Endothelial cell (in vitro differentiated cells): ENCODE data around the gene SPOCK3. TPM values are rescaled to one million over a fixed set of nuclear protein-coding genes. Genes with fewer than 3 reads are reported as not detected.

Experiments
- DNase-seq: peaks from one replicate; pipeline ENCODE4 v3.0.0; 2021; ENCODE audit warnings: low spot score
- H3K27ac Mint-ChIP-seq: one replicate; pipeline ENCODE4 v1.8.0; 2021; ENCODE audit warnings: mixed read lengths, inconsistent platforms; ENCODE audit not compliant: unreplicated experiment
- H3K27me3 Mint-ChIP-seq: one replicate; pipeline ENCODE4 v1.8.0; 2021; ENCODE audit warnings: mild to moderate bottlenecking, moderate library complexity, mixed read lengths, inconsistent platforms; ENCODE audit not compliant: unreplicated experiment
- H3K36me3 Mint-ChIP-seq: one replicate; pipeline ENCODE4 v1.8.0; 2021; ENCODE audit warnings: mild to moderate bottlenecking, low read depth, mixed read lengths, inconsistent platforms; ENCODE audit not compliant: unreplicated experiment
- H3K4me1 Mint-ChIP-seq: one replicate; pipeline ENCODE4 v1.8.0; 2021; ENCODE audit warnings: mild to moderate bottlenecking, mixed read lengths, inconsistent platforms; ENCODE audit not compliant: unreplicated experiment
- H3K4me3 Mint-ChIP-seq: one replicate; pipeline ENCODE4 v1.8.0; 2021; ENCODE audit warnings: mild to moderate bottlenecking, mixed read lengths, inconsistent platforms; ENCODE audit not compliant: unreplicated experiment
- H3K9me3 Mint-ChIP-seq: one replicate; pipeline ENCODE4 v1.8.0; 2021; ENCODE audit warnings: mixed read lengths, inconsistent platforms; ENCODE audit not compliant: unreplicated experiment
- total RNA-seq: library from RNA; stranded (reverse); fragmentation: NEBNext Ultra II Directional; extraction: Animal tissue kit (Norgen Biotek cat#: 25700); gene quantifications from one replicate; pipeline ENCODE4 v1.2.1, GENCODE V29; 2021; ENCODE audit not compliant: unreplicated experiment
- TF ChIP-seq, protein P1 (sequence below): fragments of 200-600 bp; sonication (generic); IDR thresholded peaks from one replicate; pipeline ENCODE4 v1.5.0; 2021; ENCODE audit warnings: antibody characterized with exemption; ENCODE audit not compliant: unreplicated experiment

SPOCK3 gene
- total RNA-seq, 1 donor from 2014 or later: 1.9 TPM

DNA sequence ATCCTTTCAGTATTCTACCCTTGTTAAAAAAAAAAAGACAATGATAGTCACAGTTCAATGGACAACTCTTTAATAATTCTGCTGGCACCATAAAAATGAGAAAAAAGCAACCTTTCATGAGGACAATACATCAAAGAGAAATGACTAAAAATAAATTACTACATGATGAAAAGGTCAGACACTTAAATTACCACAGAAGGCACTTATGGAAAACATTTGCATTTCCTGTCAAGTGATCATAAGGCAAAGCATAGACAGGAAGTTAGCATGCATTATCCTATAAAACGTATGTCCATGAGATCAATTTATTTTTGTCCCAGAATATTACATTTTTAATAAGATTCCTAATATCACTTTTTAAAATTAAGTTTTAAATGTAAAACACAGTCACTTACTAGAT, 303.8 kb downstream of the SPOCK3 start:
- Mint-ChIP-seq H3K9me3 (no peaks in the 10 kb centered on the region), H3K4me3 (no peak overlapping the region), H3K27ac (no peak overlapping the region), H3K36me3 (no peaks in the 10 kb centered on the region), H3K4me1 (no peaks in the 10 kb centered on the region), H3K27me3 (no peaks in the 10 kb centered on the region)
- DNase-seq: no peak
- TF ChIP-seq, protein P1, sequence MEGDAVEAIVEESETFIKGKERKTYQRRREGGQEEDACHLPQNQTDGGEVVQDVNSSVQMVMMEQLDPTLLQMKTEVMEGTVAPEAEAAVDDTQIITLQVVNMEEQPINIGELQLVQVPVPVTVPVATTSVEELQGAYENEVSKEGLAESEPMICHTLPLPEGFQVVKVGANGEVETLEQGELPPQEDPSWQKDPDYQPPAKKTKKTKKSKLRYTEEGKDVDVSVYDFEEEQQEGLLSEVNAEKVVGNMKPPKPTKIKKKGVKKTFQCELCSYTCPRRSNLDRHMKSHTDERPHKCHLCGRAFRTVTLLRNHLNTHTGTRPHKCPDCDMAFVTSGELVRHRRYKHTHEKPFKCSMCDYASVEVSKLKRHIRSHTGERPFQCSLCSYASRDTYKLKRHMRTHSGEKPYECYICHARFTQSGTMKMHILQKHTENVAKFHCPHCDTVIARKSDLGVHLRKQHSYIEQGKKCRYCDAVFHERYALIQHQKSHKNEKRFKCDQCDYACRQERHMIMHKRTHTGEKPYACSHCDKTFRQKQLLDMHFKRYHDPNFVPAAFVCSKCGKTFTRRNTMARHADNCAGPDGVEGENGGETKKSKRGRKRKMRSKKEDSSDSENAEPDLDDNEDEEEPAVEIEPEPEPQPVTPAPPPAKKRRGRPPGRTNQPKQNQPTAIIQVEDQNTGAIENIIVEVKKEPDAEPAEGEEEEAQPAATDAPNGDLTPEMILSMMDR: no peak

DNA sequence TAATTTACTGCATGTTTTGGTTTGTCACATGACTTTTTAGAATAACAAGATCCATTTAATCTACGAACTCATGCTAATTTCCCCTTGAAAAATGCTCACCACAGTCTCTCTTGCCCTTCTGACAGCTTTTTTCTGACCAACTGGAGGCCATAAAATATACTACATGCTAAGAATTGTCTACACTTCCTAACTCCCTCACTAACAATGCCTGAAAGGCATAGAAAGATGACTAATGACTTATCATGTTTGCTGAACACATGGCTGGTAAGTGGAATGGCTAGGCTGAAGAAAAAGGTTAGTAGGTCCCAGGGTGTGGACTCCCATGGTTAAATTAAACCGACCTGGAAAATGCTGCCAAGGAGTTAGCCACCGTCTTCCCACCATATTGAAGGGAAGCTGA, 309.9 kb downstream of the SPOCK3 start:
- no peaks in the 10 kb centered on the region for H3K4me1 Mint-ChIP-seq
- no peaks in the 10 kb centered on the region for H3K9me3 Mint-ChIP-seq
- DNase-seq: no peak
- no peaks in the 10 kb centered on the region for H3K36me3 Mint-ChIP-seq
- H3K27ac Mint-ChIP-seq: no peak overlapping the region
- no peak overlapping the region for H3K4me3 Mint-ChIP-seq
- TF ChIP-seq, protein P1: no peak
- H3K27me3 Mint-ChIP-seq: peaks cover 2% of the 10 kb centered on the region

DNA sequence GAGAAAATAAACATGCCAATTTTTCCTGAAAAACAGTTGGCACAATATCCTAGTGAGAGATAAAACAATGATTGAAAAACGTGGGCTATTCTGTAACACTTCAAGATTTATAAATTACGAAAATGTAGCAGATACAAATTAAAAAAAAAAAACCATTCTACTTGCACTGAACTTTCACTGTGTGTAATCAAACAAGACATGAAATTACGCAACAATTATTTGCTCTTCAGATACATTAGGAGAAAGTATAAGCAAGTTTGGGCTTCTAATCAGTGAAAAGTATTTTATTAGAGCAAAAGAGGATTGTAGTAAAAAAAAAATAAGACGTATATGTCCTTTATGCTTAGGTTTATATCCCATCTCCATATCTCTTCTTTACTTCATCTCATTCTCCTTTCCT, 320.4 kb downstream of the SPOCK3 start:
- Mint-ChIP-seq H3K4me1 (peaks cover 2% of the 10 kb centered on the region), H3K9me3 (no peaks in the 10 kb centered on the region), H3K36me3 (no peaks in the 10 kb centered on the region), H3K4me3 (no peak overlapping the region), H3K27me3 (no peaks in the 10 kb centered on the region), H3K27ac (no peak overlapping the region)
- no peak for DNase-seq
- TF ChIP-seq, protein P1: no peak

DNA sequence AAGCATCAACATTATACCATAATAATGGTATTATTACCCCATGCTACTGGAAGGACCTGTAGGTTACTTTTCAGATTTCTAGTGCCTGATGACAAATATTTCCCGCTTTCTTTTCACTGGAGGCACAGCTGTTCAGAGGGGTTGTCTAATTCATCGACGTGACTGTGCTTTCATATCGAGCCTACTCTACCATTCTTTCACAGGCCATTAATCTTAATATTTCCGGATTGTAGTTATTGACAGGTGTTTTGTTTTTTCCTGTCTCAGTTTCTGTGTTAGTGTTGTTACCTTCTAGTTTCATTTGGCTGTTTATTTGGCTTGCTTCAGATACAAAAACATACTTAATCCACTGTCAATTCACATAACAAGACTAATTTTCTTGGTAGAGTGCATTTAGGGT, 330.9 kb downstream of the SPOCK3 start:
- no peaks in the 10 kb centered on the region for H3K9me3 Mint-ChIP-seq
- H3K36me3 Mint-ChIP-seq: no peaks in the 10 kb centered on the region
- no peak overlapping the region for H3K4me3 Mint-ChIP-seq
- H3K27ac Mint-ChIP-seq: no peak overlapping the region
- TF ChIP-seq, protein P1: no peak
- peaks cover under 1% of the 10 kb centered on the region for H3K27me3 Mint-ChIP-seq
- DNase-seq: no peak
- H3K4me1 Mint-ChIP-seq: no peaks in the 10 kb centered on the region

DNA sequence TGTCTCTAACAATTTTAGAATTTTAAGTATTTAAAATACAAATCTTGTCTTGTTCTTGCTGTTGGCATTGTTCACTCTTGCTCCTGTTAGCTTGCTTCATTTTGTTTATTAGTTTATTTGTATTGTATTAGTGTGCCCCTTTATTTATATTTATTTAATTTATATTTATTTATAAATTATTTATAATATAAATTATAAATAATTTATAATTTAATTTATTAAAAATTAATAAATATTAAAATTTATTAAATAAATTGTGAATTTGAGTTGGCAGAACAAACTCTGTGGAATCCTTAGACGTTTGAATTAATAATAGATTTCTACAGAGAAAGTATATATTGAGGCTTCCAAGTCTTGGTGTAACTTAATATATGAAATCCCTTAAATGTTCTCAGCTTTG, 331.4 kb downstream of the SPOCK3 start:
- Mint-ChIP-seq H3K4me1 (no peaks in the 10 kb centered on the region), H3K36me3 (no peaks in the 10 kb centered on the region), H3K27me3 (peaks cover 2% of the 10 kb centered on the region), H3K9me3 (no peaks in the 10 kb centered on the region), H3K4me3 (no peak overlapping the region), H3K27ac (no peak overlapping the region)
- no peak for DNase-seq
- TF ChIP-seq, protein P1: no peak
